GM12891 (cell line): Measurements from ENCODE around the gene SLC12A5.

Source experiments
- PAX5 ChIP-seq: IDR thresholded peaks from 2 replicates; pipeline ENCODE4 v1.6.1; 2011; ENCODE audit warnings: low read length, moderate library complexity, mild to moderate bottlenecking; ENCODE audit not compliant: insufficient read depth, severe bottlenecking
- POLR2A ChIP-seq: IDR thresholded peaks from 2 replicates; pipeline ENCODE4 v1.6.1; 2011; ENCODE audit warnings: low read depth, low read length, control low read depth
- POLR2AphosphoS5 ChIP-seq: IDR thresholded peaks from 2 replicates; pipeline ENCODE4 v1.6.1; 2011; ENCODE audit warnings: low read depth, low read length, control low read depth
- POU2F2 ChIP-seq: IDR thresholded peaks from 2 replicates; pipeline ENCODE4 v1.6.1; 2011; ENCODE audit warnings: low read depth, mild to moderate bottlenecking, control low read depth, low read length, moderate library complexity
- SPI1 ChIP-seq: IDR thresholded peaks from 2 replicates; pipeline ENCODE4 v1.6.1; 2011; ENCODE audit warnings: low read depth, low read length, control low read depth
- TAF1 ChIP-seq: IDR thresholded peaks from 2 replicates; pipeline ENCODE4 v1.6.1; 2011; ENCODE audit warnings: low read depth, low read length, control low read depth

DNA sequence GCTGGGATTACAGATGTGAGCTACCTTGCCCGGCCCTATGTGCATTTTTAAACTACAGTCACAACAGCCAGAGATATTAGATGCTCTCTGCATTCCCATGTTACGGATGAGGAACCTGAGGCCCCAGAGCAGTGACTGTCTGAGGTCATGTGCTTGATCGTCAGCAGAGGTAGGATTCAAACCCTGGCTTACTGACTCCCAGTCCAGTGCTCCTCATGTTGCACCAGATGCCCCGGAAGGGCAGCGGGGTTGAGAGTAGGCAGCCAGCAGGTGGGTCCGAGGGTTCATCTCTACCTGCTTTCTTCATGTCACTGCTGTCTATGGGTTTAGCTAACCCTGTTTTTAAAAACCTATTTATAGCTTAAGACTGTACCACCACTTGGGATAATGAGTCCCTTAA lies 47.8 kb upstream of the SLC12A5 start:
- TF ChIP-seq POLR2A: no peak
- no peak for TF ChIP-seq TAF1
- no peak for TF ChIP-seq POLR2AphosphoS5
- no peak for TF ChIP-seq SPI1
- TF ChIP-seq PAX5: no peak
- no peak for TF ChIP-seq POU2F2
